ENCODE results near the gene MOB1A.
A peak's percentile ranks its signal among the peaks of the same experiment; 100 is the strongest.
"Not testable (repeated sequence)": the region's sequence is repeated elsewhere in the genome, so short reads cannot be mapped to it uniquely, and the experiment has no call there.

The MOB1A gene

DNA sequence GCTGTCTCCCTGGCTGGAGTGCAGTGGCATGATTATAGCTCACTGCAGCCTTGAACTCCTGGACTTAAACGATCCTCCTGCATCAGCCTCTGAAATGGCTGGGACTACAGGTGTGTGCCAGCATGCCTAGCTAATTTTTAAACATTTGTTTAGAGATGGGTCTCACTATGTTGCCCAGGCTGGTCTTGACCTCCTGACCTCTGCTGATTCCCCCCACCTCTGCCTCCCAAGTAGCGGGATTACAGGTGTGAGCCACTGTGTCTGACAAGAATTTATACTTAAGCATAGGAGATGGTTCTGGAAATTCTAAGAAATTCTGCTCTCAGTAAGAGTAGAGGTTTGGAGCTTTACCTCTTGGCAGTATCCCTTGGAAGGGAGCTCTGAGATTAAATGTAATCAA is 38.0 kb upstream of the MOB1A start:
- Histone ChIP-seq H3K9ac (ENCODE audit: low read length) (no peak overlapping the region), H3K36me3 (ENCODE audit: control insufficient read depth, insufficient read depth, low read length) (peaks cover 94% of the 10 kb centered on the region), H3K4me1 (ENCODE audit: control insufficient read depth, insufficient read depth, low read length) (no peaks in the 10 kb centered on the region), H3K27ac (ENCODE audit: low read depth, low read length) (no peak overlapping the region), H3K4me3 (ENCODE audit: low read depth, low read length) (no peak overlapping the region), H3K27me3 (ENCODE audit: control insufficient read depth, insufficient read depth, low read length) (no peaks in the 10 kb centered on the region), H3K9me3 (ENCODE audit: control insufficient read depth, insufficient read depth, low read depth, low read length) (no peaks in the 10 kb centered on the region)

GRCh38 chr2:74215771-74216170 is 37.1 kb upstream of the MOB1A start:
- H3K4me3 ChIP-seq (ENCODE audit: low read depth, low read length); H3K9ac ChIP-seq (ENCODE audit: low read length); H3K9me3 ChIP-seq (ENCODE audit: control insufficient read depth, insufficient read depth, low read depth, low read length); H3K27me3 ChIP-seq (ENCODE audit: control insufficient read depth, insufficient read depth, low read length); H3K27ac ChIP-seq (ENCODE audit: low read depth, low read length); H3K4me1 ChIP-seq (ENCODE audit: control insufficient read depth, insufficient read depth, low read length): not testable (repeated sequence)
- peaks cover 96% of the 10 kb centered on the region for H3K36me3 ChIP-seq (ENCODE audit: control insufficient read depth, insufficient read depth, low read length)

DNA sequence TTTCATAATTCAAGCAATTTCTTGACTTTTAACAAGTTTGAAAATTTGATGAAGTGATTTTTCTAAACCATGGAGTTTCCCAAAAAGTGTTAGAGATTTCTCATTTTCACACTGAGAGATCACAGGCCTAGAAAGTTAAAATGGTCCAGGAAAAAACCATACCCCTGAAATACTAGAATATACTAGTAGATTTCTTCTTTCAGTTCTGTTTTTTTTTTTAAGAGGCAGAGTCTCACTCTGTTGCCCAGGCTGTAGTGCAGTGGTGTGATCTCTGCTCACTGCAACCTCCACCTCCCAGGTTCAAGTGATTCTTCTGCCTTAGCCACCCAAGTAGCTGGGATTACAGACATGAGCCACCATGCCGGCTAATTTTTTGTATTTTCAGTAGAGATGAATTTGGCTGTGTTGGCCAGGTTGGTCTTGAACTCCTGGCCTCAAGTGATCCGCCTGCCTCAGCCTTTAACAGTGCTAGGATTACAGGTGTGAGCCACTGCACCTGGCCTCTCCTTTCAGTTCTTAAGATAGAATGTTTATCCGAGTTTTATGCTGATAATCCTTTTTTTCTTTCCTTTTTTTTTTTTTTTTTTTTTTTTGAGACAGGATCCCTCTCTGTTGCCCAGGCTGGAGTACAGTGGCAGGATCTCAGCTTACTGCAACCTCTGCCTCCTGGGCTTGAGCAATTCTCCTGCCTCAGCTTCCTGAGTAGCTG is 34.2 kb upstream of the MOB1A start:
- Histone ChIP-seq H3K4me3 (ENCODE audit: low read depth, low read length) (no peak overlapping the region), H3K4me1 (ENCODE audit: control insufficient read depth, insufficient read depth, low read length) (no peaks in the 10 kb centered on the region), H3K27ac (ENCODE audit: low read depth, low read length) (no peak overlapping the region), H3K27me3 (ENCODE audit: control insufficient read depth, insufficient read depth, low read length) (no peaks in the 10 kb centered on the region), H3K36me3 (ENCODE audit: control insufficient read depth, insufficient read depth, low read length) (peaks cover 100% of the 10 kb centered on the region), H3K9ac (ENCODE audit: low read length) (no peak overlapping the region), H3K9me3 (ENCODE audit: control insufficient read depth, insufficient read depth, low read depth, low read length) (no peaks in the 10 kb centered on the region)

GRCh38 chr2:74206180-74206688 is 27.6 kb upstream of the MOB1A start:
- Histone ChIP-seq H3K27ac (ENCODE audit: low read depth, low read length) (0 out of 2 replicates have a peak overlapping the region, but pooled peaks have one; percentile 21), H3K4me1 (ENCODE audit: control insufficient read depth, insufficient read depth, low read length) (peaks cover 29% of the 10 kb centered on the region), H3K9ac (ENCODE audit: low read length) (no peak overlapping the region), H3K36me3 (ENCODE audit: control insufficient read depth, insufficient read depth, low read length) (peaks cover 96% of the 10 kb centered on the region), H3K27me3 (ENCODE audit: control insufficient read depth, insufficient read depth, low read length) (no peaks in the 10 kb centered on the region), H3K9me3 (ENCODE audit: control insufficient read depth, insufficient read depth, low read depth, low read length) (no peaks in the 10 kb centered on the region), H3K4me3 (ENCODE audit: low read depth, low read length) (no peak overlapping the region)

DNA sequence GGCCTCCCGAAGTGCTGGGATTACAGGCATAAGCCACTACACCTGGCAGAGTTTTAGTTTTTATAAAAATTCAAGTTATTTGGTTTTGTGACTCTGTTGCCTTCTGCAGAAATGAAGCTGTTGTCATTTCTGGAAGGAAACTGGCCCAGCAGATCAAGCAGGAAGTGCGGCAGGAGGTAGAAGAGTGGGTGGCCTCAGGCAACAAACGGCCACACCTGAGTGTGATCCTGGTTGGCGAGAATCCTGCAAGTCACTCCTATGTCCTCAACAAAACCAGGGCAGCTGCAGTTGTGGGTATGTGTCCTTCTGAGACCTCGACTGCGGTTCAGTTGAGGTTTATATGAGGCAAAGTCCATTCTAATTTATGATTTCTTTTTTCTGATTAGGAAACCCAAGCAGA is 26.9 kb upstream of the MOB1A start:
- Histone ChIP-seq H3K4me1 (ENCODE audit: control insufficient read depth, insufficient read depth, low read length) (peaks cover 31% of the 10 kb centered on the region), H3K9ac (ENCODE audit: low read length) (no peak overlapping the region), H3K36me3 (ENCODE audit: control insufficient read depth, insufficient read depth, low read length) (peaks cover 94% of the 10 kb centered on the region), H3K27ac (ENCODE audit: low read depth, low read length) (0 out of 2 replicates have a peak overlapping the region, but pooled peaks have one; percentile 21), H3K4me3 (ENCODE audit: low read depth, low read length) (no peak overlapping the region), H3K9me3 (ENCODE audit: control insufficient read depth, insufficient read depth, low read depth, low read length) (no peaks in the 10 kb centered on the region), H3K27me3 (ENCODE audit: control insufficient read depth, insufficient read depth, low read length) (no peaks in the 10 kb centered on the region)

GRCh38 chr2:74205113-74205512 is 26.4 kb upstream of the MOB1A start:
- H3K4me1 ChIP-seq (ENCODE audit: control insufficient read depth, insufficient read depth, low read length) = peaks cover 33% of the 10 kb centered on the region
- no peaks in the 10 kb centered on the region for H3K27me3 ChIP-seq (ENCODE audit: control insufficient read depth, insufficient read depth, low read length)
- H3K9ac ChIP-seq (ENCODE audit: low read length) = no peak overlapping the region
- peaks cover 92% of the 10 kb centered on the region for H3K36me3 ChIP-seq (ENCODE audit: control insufficient read depth, insufficient read depth, low read length)
- peak overlapping the region; percentile 29 for H3K4me3 ChIP-seq (ENCODE audit: low read depth, low read length)
- H3K27ac ChIP-seq (ENCODE audit: low read depth, low read length) = no peak overlapping the region; the same call in 1 of the 2 replicates
- H3K9me3 ChIP-seq (ENCODE audit: control insufficient read depth, insufficient read depth, low read depth, low read length) = no peaks in the 10 kb centered on the region

- H3K4me3 ChIP-seq (ENCODE audit: low read depth, low read length) = peak overlapping the region; percentile 29
- peaks cover 33% of the 10 kb centered on the region for H3K4me1 ChIP-seq (ENCODE audit: control insufficient read depth, insufficient read depth, low read length)
- H3K36me3 ChIP-seq (ENCODE audit: control insufficient read depth, insufficient read depth, low read length) = peaks cover 90% of the 10 kb centered on the region
- H3K9me3 ChIP-seq (ENCODE audit: control insufficient read depth, insufficient read depth, low read depth, low read length) = no peaks in the 10 kb centered on the region
- H3K27ac ChIP-seq (ENCODE audit: low read depth, low read length) = peak overlapping the region; percentile 49; the same call in 1 of the 2 replicates
- H3K27me3 ChIP-seq (ENCODE audit: control insufficient read depth, insufficient read depth, low read length) = no peaks in the 10 kb centered on the region
- H3K9ac ChIP-seq (ENCODE audit: low read length) = peak overlapping the region; percentile 8
These were observed 25.8 kb upstream of the MOB1A start for GRCh38 chr2:74204436-74204835.

- Histone ChIP-seq H3K36me3 (ENCODE audit: control insufficient read depth, insufficient read depth, low read length) (peaks cover 65% of the 10 kb centered on the region), H3K9me3 (ENCODE audit: control insufficient read depth, insufficient read depth, low read depth, low read length) (no peaks in the 10 kb centered on the region), H3K27me3 (ENCODE audit: control insufficient read depth, insufficient read depth, low read length) (no peaks in the 10 kb centered on the region), H3K9ac (ENCODE audit: low read length) (no peak overlapping the region), H3K27ac (ENCODE audit: low read depth, low read length) (no peak overlapping the region), H3K4me3 (ENCODE audit: low read depth, low read length) (no peak overlapping the region), H3K4me1 (ENCODE audit: control insufficient read depth, insufficient read depth, low read length) (peaks cover 36% of the 10 kb centered on the region)
These were observed 22.9 kb upstream of the MOB1A start for GRCh38 chr2:74201596-74201995.

DNA sequence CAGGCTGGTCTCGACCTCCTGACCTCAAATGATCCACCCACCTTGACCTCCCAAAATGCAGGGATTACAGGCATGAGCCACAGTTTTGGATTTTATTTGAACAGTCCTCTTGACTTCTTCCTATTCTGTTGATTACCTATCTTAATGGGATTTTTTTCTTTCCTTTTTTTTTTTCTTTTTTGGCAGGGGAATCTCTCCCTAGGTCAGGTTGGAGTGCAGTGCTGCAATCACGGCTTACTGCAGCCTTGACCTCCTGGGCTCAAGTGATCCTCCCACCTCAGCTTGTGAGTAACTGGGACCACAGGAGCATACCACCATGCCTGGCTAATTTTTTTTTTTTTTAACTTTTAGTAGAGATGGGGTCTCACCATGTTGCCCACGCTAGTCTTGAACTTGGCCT is 22.5 kb upstream of the MOB1A start:
- H3K27me3 ChIP-seq (ENCODE audit: control insufficient read depth, insufficient read depth, low read length) = no peaks in the 10 kb centered on the region
- H3K27ac ChIP-seq (ENCODE audit: low read depth, low read length) = no peak overlapping the region
- H3K9ac ChIP-seq (ENCODE audit: low read length) = no peak overlapping the region
- peaks cover 62% of the 10 kb centered on the region for H3K36me3 ChIP-seq (ENCODE audit: control insufficient read depth, insufficient read depth, low read length)
- peak overlapping the region; percentile 100 for H3K4me3 ChIP-seq (ENCODE audit: low read depth, low read length)
- H3K9me3 ChIP-seq (ENCODE audit: control insufficient read depth, insufficient read depth, low read depth, low read length) = no peaks in the 10 kb centered on the region
- H3K4me1 ChIP-seq (ENCODE audit: control insufficient read depth, insufficient read depth, low read length) = peaks cover 32% of the 10 kb centered on the region

DNA sequence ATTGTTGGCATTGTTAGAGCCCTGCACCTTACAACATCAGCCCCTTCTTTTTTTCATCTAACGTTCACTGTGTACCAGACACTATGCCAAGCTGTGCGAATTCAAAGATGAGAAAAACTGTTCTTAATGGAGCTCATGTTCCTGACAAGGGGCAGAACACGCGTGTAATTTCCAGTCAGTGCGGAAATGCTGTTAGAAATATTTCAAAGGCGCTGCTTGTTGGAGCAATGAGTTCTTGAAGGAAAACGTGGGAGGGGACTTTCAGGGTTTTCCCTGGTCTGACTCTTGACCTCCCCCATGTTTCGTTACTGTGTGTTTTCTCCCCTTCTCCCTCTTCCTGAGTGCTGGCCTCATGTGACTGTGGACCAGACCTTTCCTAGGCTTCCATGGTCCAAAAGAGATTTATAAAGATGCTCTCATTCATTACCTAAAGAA is 21.2 kb upstream of the MOB1A start:
- Histone ChIP-seq H3K36me3 (ENCODE audit: control insufficient read depth, insufficient read depth, low read length) (peaks cover 51% of the 10 kb centered on the region), H3K27me3 (ENCODE audit: control insufficient read depth, insufficient read depth, low read length) (no peaks in the 10 kb centered on the region), H3K9me3 (ENCODE audit: control insufficient read depth, insufficient read depth, low read depth, low read length) (no peaks in the 10 kb centered on the region), H3K27ac (ENCODE audit: low read depth, low read length) (peak overlapping the region; percentile 100), H3K4me3 (ENCODE audit: low read depth, low read length) (peak overlapping the region; percentile 100), H3K4me1 (ENCODE audit: control insufficient read depth, insufficient read depth, low read length) (peaks cover 20% of the 10 kb centered on the region), H3K9ac (ENCODE audit: low read length) (peak overlapping the region; percentile 100)

DNA sequence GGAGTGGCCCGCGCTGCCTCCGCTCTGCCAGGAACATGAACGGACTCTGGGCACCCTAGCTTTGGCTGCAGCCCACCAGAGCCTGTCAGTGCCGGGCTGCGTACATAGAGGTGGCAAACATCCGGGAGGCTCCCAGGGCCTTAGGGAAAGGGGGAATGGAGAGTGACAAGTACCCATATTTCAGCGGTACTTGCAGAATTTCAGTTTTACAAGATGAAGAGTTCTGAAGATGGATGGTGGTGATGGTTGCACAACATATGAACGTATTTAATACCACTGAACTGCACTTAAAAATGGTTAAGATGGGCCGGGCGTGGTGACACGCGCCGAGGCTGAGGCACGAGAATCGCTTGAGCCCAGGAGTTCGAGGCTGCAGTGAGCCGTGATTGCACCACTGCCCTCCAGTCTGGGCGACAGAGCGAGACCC is 20.6 kb upstream of the MOB1A start:
- Histone ChIP-seq H3K9ac (ENCODE audit: low read length) (peak overlapping the region; percentile 100), H3K9me3 (ENCODE audit: control insufficient read depth, insufficient read depth, low read depth, low read length) (no peaks in the 10 kb centered on the region), H3K27me3 (ENCODE audit: control insufficient read depth, insufficient read depth, low read length) (no peaks in the 10 kb centered on the region), H3K4me3 (ENCODE audit: low read depth, low read length) (peak overlapping the region; percentile 100), H3K4me1 (ENCODE audit: control insufficient read depth, insufficient read depth, low read length) (peaks cover 15% of the 10 kb centered on the region), H3K27ac (ENCODE audit: low read depth, low read length) (peak overlapping the region; percentile 100), H3K36me3 (ENCODE audit: control insufficient read depth, insufficient read depth, low read length) (peaks cover 45% of the 10 kb centered on the region)

All from HUES6 (cell line).